Panc1 (cell line): ENCODE measurements around the gene SIK3.

Experiments used
- CTCF ChIP-seq: fragments of 450-650 bp; IDR thresholded peaks from 2 replicates; pipeline ENCODE4 v1.5.1; 2017; ENCODE audit warnings: mild to moderate bottlenecking
- POLR2AphosphoS5 ChIP-seq: IDR thresholded peaks from 2 replicates; pipeline ENCODE4 v1.6.1; 2012; ENCODE audit warnings: mild to moderate bottlenecking, low read depth, low read length, moderate library complexity

- TF ChIP-seq CTCF (no peak), POLR2AphosphoS5 (no peak)
Observed at GRCh38 chr11:116991491-116991890, 106.7 kb downstream of the SIK3 start.
